Measurements from ENCODE around the gene NT5E.

GRCh38 chr6:85416049-85416448 is 33.8 kb upstream of the NT5E start:
- TF ChIP-seq CTCF (IDR thresholded peaks at IDR 0.05; ENCODE audit: low read depth, low read length, missing input control) (no peak), TAF1 (conservative IDR thresholded peaks at IDR 0.05) (no peak), FOXA2 (IDR thresholded peaks at IDR 0.05) (no peak), GABPA (IDR thresholded peaks at IDR 0.05 in 1 of 2, conservative IDR thresholded peaks at IDR 0.05 in 1 of 2) (no peak), ZBTB33 (IDR thresholded peaks at IDR 0.05) (no peak)
